ENCODE measurements around the gene CCL4L2.
"Not testable (repeated sequence)": the region's sequence is repeated elsewhere in the genome, so short reads cannot be mapped to it uniquely, and the experiment has no call there.

The CCL4L2 gene

GRCh38 chr17:36187943-36188665, 22.8 kb upstream of the CCL4L2 start:
- H3K9me3 ChIP-seq (ENCODE audit: control insufficient read depth in 1 of 2, low read length in 2 of 2); H3K27ac ChIP-seq (ENCODE audit: low read length); H3K4me3 ChIP-seq (ENCODE audit: low read depth in 1 of 2, low read length in 2 of 2); H3K4me1 ChIP-seq (ENCODE audit: control insufficient read depth in 1 of 2, insufficient read depth in 2 of 2, low read length in 2 of 2); H3K36me3 ChIP-seq (ENCODE audit: control insufficient read depth in 1 of 2, insufficient read depth in 2 of 2, low read length in 2 of 2); H3K27me3 ChIP-seq (ENCODE audit: low read depth, low read length): not testable (repeated sequence)

- no peaks in the 10 kb centered on the region for H3K36me3 ChIP-seq (ENCODE audit: control insufficient read depth in 1 of 2, insufficient read depth in 2 of 2, low read length in 2 of 2)
- H3K4me3 ChIP-seq (ENCODE audit: low read depth in 1 of 2, low read length in 2 of 2), result no peak overlapping the region
- H3K27ac ChIP-seq (ENCODE audit: low read length), result no peak overlapping the region
- H3K9me3 ChIP-seq (ENCODE audit: control insufficient read depth in 1 of 2, low read length in 2 of 2), result no peaks in the 10 kb centered on the region
- H3K4me1 ChIP-seq (ENCODE audit: control insufficient read depth in 1 of 2, insufficient read depth in 2 of 2, low read length in 2 of 2), result no peaks in the 10 kb centered on the region
- no peaks in the 10 kb centered on the region for H3K27me3 ChIP-seq (ENCODE audit: low read depth, low read length)
Observed at GRCh38 chr17:36188891-36189306, 22.0 kb upstream of the CCL4L2 start.

- not testable (repeated sequence) for H3K36me3 ChIP-seq (ENCODE audit: control insufficient read depth in 1 of 2, insufficient read depth in 2 of 2, low read length in 2 of 2); H3K9me3 ChIP-seq (ENCODE audit: control insufficient read depth in 1 of 2, low read length in 2 of 2); H3K27me3 ChIP-seq (ENCODE audit: low read depth, low read length); H3K4me3 ChIP-seq (ENCODE audit: low read depth in 1 of 2, low read length in 2 of 2); H3K4me1 ChIP-seq (ENCODE audit: control insufficient read depth in 1 of 2, insufficient read depth in 2 of 2, low read length in 2 of 2); H3K27ac ChIP-seq (ENCODE audit: low read length)
Observed at GRCh38 chr17:36189993-36190392, 20.9 kb upstream of the CCL4L2 start.

- not testable (repeated sequence) for H3K4me3 ChIP-seq (ENCODE audit: low read depth in 1 of 2, low read length in 2 of 2); H3K27me3 ChIP-seq (ENCODE audit: low read depth, low read length); H3K27ac ChIP-seq (ENCODE audit: low read length); H3K36me3 ChIP-seq (ENCODE audit: control insufficient read depth in 1 of 2, insufficient read depth in 2 of 2, low read length in 2 of 2); H3K9me3 ChIP-seq (ENCODE audit: control insufficient read depth in 1 of 2, low read length in 2 of 2); H3K4me1 ChIP-seq (ENCODE audit: control insufficient read depth in 1 of 2, insufficient read depth in 2 of 2, low read length in 2 of 2)
Observed at GRCh38 chr17:36190549-36191330, 20.1 kb upstream of the CCL4L2 start.

- no peaks in the 10 kb centered on the region for H3K4me1 ChIP-seq (ENCODE audit: control insufficient read depth in 1 of 2, insufficient read depth in 2 of 2, low read length in 2 of 2)
- H3K27ac ChIP-seq (ENCODE audit: low read length), result no peak overlapping the region
- no peaks in the 10 kb centered on the region for H3K36me3 ChIP-seq (ENCODE audit: control insufficient read depth in 1 of 2, insufficient read depth in 2 of 2, low read length in 2 of 2)
- H3K4me3 ChIP-seq (ENCODE audit: low read depth in 1 of 2, low read length in 2 of 2), result no peak overlapping the region
- no peaks in the 10 kb centered on the region for H3K9me3 ChIP-seq (ENCODE audit: control insufficient read depth in 1 of 2, low read length in 2 of 2)
- H3K27me3 ChIP-seq (ENCODE audit: low read depth, low read length), result no peaks in the 10 kb centered on the region
Observed at GRCh38 chr17:36193216-36193775, 17.6 kb upstream of the CCL4L2 start.

GRCh38 chr17:36194147-36194831, 16.6 kb upstream of the CCL4L2 start:
- not testable (repeated sequence) for H3K4me3 ChIP-seq (ENCODE audit: low read depth in 1 of 2, low read length in 2 of 2); H3K27ac ChIP-seq (ENCODE audit: low read length); H3K36me3 ChIP-seq (ENCODE audit: control insufficient read depth in 1 of 2, insufficient read depth in 2 of 2, low read length in 2 of 2); H3K9me3 ChIP-seq (ENCODE audit: control insufficient read depth in 1 of 2, low read length in 2 of 2); H3K4me1 ChIP-seq (ENCODE audit: control insufficient read depth in 1 of 2, insufficient read depth in 2 of 2, low read length in 2 of 2); H3K27me3 ChIP-seq (ENCODE audit: low read depth, low read length)

GRCh38 chr17:36194832-36195433, 15.9 kb upstream of the CCL4L2 start:
- H3K4me1 ChIP-seq (ENCODE audit: control insufficient read depth in 1 of 2, insufficient read depth in 2 of 2, low read length in 2 of 2); H3K9me3 ChIP-seq (ENCODE audit: control insufficient read depth in 1 of 2, low read length in 2 of 2); H3K4me3 ChIP-seq (ENCODE audit: low read depth in 1 of 2, low read length in 2 of 2); H3K27me3 ChIP-seq (ENCODE audit: low read depth, low read length); H3K36me3 ChIP-seq (ENCODE audit: control insufficient read depth in 1 of 2, insufficient read depth in 2 of 2, low read length in 2 of 2); H3K27ac ChIP-seq (ENCODE audit: low read length): not testable (repeated sequence)

GRCh38 chr17:36195434-36196130, 15.3 kb upstream of the CCL4L2 start:
- no peak overlapping the region for H3K4me3 ChIP-seq (ENCODE audit: low read depth in 1 of 2, low read length in 2 of 2)
- no peaks in the 10 kb centered on the region for H3K27me3 ChIP-seq (ENCODE audit: low read depth, low read length)
- H3K9me3 ChIP-seq (ENCODE audit: control insufficient read depth in 1 of 2, low read length in 2 of 2), result no peaks in the 10 kb centered on the region
- H3K36me3 ChIP-seq (ENCODE audit: control insufficient read depth in 1 of 2, insufficient read depth in 2 of 2, low read length in 2 of 2), result no peaks in the 10 kb centered on the region
- H3K4me1 ChIP-seq (ENCODE audit: control insufficient read depth in 1 of 2, insufficient read depth in 2 of 2, low read length in 2 of 2), result no peaks in the 10 kb centered on the region
- no peak overlapping the region for H3K27ac ChIP-seq (ENCODE audit: low read length)

- no peaks in the 10 kb centered on the region for H3K36me3 ChIP-seq (ENCODE audit: control insufficient read depth in 1 of 2, insufficient read depth in 2 of 2, low read length in 2 of 2)
- no peak overlapping the region for H3K4me3 ChIP-seq (ENCODE audit: low read depth in 1 of 2, low read length in 2 of 2)
- no peak overlapping the region for H3K27ac ChIP-seq (ENCODE audit: low read length)
- no peaks in the 10 kb centered on the region for H3K9me3 ChIP-seq (ENCODE audit: control insufficient read depth in 1 of 2, low read length in 2 of 2)
- H3K4me1 ChIP-seq (ENCODE audit: control insufficient read depth in 1 of 2, insufficient read depth in 2 of 2, low read length in 2 of 2), result no peaks in the 10 kb centered on the region
- no peaks in the 10 kb centered on the region for H3K27me3 ChIP-seq (ENCODE audit: low read depth, low read length)
Observed at GRCh38 chr17:36196131-36196486, 14.8 kb upstream of the CCL4L2 start.

GRCh38 chr17:36197387-36197703, 13.5 kb upstream of the CCL4L2 start:
- H3K27ac ChIP-seq (ENCODE audit: low read length), result no peak overlapping the region
- H3K27me3 ChIP-seq (ENCODE audit: low read depth, low read length), result no peaks in the 10 kb centered on the region
- H3K36me3 ChIP-seq (ENCODE audit: control insufficient read depth in 1 of 2, insufficient read depth in 2 of 2, low read length in 2 of 2), result no peaks in the 10 kb centered on the region
- no peaks in the 10 kb centered on the region for H3K9me3 ChIP-seq (ENCODE audit: control insufficient read depth in 1 of 2, low read length in 2 of 2)
- no peaks in the 10 kb centered on the region for H3K4me1 ChIP-seq (ENCODE audit: control insufficient read depth in 1 of 2, insufficient read depth in 2 of 2, low read length in 2 of 2)
- H3K4me3 ChIP-seq (ENCODE audit: low read depth in 1 of 2, low read length in 2 of 2), result no peak overlapping the region
